COLO829 (cell line): ENCODE data around the gene LRRC8D.

Source experiments
- DNase-seq: peaks from one replicate; pipeline ENCODE4 v3.0.0; 2012; ENCODE audit warnings: low spot score

The LRRC8D gene

GRCh38 chr1:89941110-89941766 is 120.4 kb downstream of the LRRC8D start:
- no peak for DNase-seq

- DNase-seq: no peak
Measured at GRCh38 chr1:89942014-89942413, 121.2 kb downstream of the LRRC8D start.

GRCh38 chr1:89942825-89943658 is 122.2 kb downstream of the LRRC8D start:
- no peak for DNase-seq

- no peak for DNase-seq
Measured at GRCh38 chr1:89943846-89944781, 123.3 kb downstream of the LRRC8D start.

GRCh38 chr1:89945852-89946476 is 125.1 kb downstream of the LRRC8D start:
- no peak for DNase-seq

- no peak for DNase-seq
Measured at GRCh38 chr1:89946532-89946931, 125.7 kb downstream of the LRRC8D start.

- no peak for DNase-seq
Measured at GRCh38 chr1:89948722-89949345, 128.0 kb downstream of the LRRC8D start.

GRCh38 chr1:89949991-89950624 is 129.3 kb downstream of the LRRC8D start:
- DNase-seq: no peak

- DNase-seq: no peak
Measured at GRCh38 chr1:89950703-89951102, 129.9 kb downstream of the LRRC8D start.

- DNase-seq: no peak
Measured at GRCh38 chr1:89951766-89952604, 131.2 kb downstream of the LRRC8D start.

GRCh38 chr1:89952605-89953130 is 131.8 kb downstream of the LRRC8D start:
- DNase-seq: no peak

GRCh38 chr1:89953131-89953626 is 132.3 kb downstream of the LRRC8D start:
- DNase-seq: no peak

- DNase-seq: no peak
Measured at GRCh38 chr1:89953929-89954328, 133.1 kb downstream of the LRRC8D start.

GRCh38 chr1:89954401-89954800 is 133.6 kb downstream of the LRRC8D start:
- no peak for DNase-seq

- DNase-seq: no peak
Measured at GRCh38 chr1:89955311-89956205, 134.7 kb downstream of the LRRC8D start.

- no peak for DNase-seq
Measured at GRCh38 chr1:89957107-89957506, 136.3 kb downstream of the LRRC8D start.

GRCh38 chr1:89958851-89959654 is 138.2 kb downstream of the LRRC8D start:
- DNase-seq: no peak

- no peak for DNase-seq
Measured at GRCh38 chr1:89959719-89960118, 138.9 kb downstream of the LRRC8D start.
